Activated CD4-positive, alpha-beta T cell treated with anti-CD3 and anti-CD28 coated beads for 1 hour (primary cell): ENCODE measurements around the gene PGAP2.
"Not testable (repeated sequence)": the region's sequence is repeated elsewhere in the genome, so short reads cannot be mapped to it uniquely, and the experiment has no call there.

Experiments
- DNase-seq: peaks from one replicate; pipeline ENCODE4 v3.0.0-alpha.2; 2020

Gene PGAP2

DNA sequence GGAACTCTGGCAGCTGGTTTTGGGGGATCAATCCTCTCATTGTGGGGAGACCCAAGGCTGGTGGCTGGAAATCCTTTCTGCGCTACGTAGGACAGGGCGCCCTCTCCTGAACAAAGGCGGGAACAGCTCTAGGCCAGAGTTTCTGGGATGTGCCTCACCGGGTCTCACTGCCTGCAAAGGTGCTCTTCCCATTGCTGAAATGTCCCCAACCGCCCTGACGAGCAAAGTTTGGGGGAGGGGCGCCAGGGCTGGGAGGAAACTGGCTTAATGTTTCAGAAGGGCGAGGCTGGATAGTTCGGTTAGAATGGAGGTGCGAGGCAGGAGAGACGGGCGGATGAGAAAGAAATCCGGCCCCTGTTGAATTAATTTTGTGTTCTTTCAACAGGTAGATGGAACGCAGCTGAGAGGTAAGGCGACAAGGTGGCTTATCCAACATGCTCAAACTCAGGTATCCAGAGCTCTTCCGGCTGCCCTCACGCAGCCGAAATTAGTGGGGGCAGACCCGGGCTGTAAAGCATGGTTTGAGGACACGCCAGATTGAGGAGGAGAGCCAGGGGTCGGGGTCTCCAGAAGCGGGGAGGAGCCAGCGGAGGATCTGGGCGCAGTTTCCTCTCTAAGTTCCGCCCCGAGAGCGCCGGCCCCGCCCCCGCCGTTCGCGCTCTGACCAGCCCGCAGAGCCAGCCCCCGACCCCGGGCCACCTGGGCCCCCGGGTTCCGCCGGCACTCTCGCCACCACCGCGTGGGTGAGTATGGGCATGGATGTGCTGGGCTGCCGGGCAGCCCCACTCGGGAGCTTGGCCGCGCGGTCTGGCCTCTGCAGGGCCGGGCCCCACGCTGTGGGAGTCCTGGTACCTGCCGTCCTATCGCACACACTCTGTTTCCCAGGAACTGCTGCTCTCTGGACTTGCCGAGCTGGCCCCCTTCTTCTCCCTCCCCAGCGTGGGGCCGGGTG, at the start of gene PGAP2:
TSS of gene PGAP2 (plus strand) at position 652 of the 952 bp plus-strand sequence. CDS start 2,700 bp downstream, outside the sequence.
- peak; percentile 30 for DNase-seq

DNA sequence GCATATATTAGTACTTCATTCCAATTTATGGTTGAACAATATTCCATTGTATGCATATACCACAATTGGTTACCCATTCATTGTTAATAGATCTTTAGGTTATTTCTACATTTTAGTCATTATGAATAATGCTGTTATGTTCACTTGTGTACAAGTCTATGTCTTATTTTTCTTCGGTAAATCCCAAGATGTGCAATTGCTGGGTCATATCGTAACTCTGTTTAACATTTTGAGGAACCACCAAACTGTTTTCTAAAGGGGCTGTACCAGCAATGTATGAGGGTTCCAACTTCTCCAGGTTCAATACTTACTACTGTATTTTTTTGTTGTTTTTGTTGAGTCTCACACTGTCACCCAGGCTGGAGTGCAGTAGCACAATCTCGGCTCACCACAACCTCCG, 44.1 kb upstream of the PGAP2 start:
- DNase-seq = no peak

DNA sequence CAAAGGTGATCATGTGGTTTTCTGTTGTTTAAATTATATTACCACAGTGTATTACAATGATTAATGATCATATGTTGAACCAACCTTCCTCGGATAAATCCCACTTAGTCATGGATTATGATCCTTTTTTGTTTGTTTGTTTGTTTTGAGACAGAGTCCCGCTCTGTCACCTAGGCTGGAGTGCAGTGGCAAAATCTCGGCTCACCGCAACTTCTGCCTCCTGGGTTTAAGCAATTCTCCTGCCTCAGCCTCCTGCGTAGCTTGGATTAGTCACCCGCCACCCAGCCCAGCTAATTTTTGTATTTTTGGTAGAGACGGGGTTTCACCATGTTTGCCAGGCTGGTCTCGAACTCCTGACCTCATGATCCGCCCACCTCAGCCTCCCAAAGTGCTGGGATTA, 41.5 kb upstream of the PGAP2 start:
- DNase-seq = not testable (repeated sequence)

DNA sequence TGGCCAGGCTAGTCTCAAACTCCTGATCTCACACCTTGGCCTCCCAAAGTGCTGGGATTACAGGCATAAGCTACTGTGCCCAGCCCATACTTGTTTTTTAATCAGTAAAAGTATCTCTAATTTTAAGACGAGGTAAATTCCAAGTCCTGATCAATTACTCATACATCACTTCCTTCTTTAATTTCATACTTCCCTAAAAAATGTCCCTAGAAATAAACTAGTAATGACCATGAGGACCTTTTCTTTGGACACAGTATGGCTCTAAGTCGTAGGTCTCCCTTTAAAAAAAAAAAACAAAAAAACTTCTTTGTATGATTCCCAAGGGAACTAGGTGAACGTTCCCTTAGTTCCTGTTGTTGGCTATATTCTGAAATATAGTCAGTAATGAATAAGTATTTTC, 40.8 kb upstream of the PGAP2 start:
- no peak for DNase-seq

DNA sequence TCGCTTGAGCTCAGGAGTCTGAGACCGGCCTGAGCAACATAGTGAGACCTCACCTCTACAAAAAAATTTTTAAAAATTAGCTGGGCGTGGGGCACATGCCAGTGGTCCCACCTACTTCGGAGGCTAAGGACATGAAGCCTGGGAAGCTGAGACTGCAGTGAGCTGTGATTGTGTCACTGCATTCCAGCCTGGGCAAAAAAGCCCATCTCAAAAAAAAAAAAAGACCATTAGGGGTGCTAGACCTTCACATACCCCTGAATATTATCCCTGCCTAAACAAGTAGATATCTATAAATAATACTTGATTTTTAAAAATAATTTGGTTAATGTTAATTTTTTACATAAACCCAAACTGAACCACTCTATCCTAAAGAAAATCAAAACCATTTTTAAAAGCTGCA, 35.2 kb upstream of the PGAP2 start:
- no peak for DNase-seq

DNA sequence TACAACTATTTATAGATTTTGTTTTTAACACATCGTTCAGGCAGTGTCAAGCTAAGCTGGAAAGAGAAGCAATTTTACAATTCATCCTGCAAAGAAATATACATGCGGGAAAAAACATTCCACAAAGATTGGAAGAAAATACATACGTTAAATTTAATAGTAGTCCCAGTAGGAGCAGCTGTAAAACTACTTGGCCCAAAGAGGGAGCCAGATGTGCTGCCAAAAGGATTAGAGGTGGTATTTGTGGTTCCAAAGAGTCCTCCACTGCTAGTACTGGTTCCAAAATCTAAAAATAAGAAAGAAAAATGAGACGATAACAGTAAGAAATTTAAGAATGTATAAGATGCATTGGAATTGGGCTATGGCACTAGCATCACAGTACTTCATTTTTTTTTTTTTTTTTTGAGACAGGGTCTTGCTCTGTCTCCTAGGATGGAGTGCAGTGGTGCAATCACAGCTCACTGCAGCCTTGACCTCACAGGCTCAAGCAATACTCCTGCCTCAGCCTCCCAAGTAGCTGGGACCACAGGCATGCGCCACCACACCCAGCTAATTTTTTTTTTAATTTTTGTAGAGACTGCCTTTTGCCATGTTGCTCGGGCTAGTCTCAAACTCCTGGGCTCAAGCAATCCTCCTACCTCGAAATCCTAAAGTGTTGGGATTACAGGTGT, 32.5 kb upstream of the PGAP2 start:
- DNase-seq = no peak

DNA sequence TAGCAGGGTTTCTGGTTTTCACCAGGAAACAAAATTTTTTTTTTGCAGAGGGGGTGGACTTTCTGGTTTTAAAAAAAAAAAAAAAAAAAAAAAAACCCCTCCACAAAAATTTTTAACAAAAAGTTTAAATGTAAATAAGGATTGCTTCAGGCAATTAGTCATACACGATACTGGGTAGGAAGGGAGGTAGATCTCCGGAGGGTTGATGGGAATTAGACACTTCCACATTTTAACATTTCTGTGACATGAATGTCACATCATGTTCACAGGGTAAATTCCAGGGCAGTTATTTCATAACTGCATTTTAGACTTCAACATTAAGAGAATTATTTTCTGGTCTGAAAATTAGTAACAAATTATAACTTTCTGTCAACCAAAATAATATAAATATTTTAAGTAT, 26.9 kb upstream of the PGAP2 start:
- no peak for DNase-seq

DNA sequence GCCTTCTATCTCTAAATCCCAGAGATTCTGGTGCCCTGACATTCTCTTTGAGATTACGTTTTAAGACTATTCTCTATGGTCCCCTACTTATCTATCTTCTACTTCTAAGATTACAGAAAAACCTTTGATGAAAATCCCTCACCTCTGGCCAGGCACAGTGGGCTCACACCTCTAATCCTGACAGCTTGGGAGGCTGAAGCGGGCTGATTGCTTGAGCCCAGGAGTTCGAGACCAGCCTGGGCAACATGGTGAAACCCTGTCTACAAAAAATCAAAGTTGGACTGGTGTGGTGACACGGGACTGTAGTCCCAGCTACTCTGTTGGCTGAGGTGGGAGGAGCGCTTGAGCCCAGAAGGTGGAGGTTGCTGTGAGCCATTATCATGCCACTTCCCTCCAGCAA, 25.4 kb upstream of the PGAP2 start:
- DNase-seq = no peak

DNA sequence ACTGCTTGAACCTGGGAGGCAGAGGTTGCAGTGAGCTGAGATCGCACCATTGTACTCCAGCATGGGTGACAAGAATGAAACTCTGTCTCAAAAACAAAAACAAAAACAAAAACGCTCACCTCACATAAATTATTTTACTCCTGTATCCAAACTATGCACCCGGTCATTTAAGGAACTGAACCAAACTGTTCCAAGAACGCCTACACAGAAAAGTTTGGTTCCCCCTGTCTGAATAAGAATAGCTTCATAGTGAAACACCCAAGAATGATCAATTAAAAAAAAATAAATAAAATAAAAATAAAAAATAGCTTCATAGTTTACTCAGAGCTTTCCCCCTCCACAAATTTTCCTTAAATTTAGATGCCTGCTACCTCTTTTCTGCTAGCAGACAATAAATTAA, 24.7 kb upstream of the PGAP2 start:
- no peak for DNase-seq

DNA sequence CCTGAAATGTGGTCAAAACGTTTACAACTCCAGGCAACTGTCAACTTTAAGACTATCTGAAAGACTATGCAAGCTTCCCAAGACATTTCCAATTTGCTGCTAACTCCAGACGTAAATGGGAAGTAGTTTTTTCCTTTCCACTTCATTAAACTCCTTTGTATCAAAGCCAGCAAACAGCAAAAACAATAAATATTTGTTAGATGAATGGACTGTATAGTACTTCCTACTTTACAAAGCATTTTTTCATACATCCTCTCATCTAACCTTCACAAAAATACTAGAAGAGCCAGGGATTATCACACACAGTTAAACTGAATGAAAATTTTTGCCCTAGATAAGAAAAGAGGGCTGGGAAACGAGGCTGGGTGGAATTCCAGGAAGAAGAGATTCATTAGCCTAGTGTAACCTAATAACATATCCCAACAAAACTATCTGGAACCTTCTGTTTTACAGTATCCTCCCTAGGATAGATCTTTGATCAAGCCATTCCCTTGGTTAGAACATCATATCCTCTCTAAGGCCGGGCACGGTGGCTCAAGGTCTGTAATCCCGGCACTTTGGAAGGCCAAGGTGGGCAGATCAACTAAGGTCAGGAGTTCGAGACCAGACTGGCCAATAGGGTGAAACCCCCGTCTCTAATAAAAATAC, 21.5 kb upstream of the PGAP2 start:
- DNase-seq = no peak

DNA sequence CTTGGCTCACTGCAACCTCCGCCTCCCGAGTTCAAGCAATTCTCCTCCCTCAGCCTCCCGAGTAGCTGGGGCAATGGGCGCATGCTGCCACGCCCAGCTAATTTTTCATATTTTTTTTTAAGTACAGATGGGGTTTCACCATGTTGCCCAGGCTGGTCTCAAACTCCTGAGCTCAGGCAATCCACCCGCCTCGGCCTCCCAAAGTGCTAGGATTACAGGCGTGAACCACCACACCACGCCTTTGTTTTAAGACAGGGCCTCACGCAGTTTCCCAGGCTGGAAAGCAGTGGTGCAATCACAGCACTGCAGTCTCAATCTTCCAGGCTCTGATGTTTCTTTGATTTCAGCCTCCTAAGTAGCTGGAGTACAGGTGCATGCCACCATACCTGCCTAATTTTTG, 14.0 kb upstream of the PGAP2 start:
- not testable (repeated sequence) for DNase-seq

DNA sequence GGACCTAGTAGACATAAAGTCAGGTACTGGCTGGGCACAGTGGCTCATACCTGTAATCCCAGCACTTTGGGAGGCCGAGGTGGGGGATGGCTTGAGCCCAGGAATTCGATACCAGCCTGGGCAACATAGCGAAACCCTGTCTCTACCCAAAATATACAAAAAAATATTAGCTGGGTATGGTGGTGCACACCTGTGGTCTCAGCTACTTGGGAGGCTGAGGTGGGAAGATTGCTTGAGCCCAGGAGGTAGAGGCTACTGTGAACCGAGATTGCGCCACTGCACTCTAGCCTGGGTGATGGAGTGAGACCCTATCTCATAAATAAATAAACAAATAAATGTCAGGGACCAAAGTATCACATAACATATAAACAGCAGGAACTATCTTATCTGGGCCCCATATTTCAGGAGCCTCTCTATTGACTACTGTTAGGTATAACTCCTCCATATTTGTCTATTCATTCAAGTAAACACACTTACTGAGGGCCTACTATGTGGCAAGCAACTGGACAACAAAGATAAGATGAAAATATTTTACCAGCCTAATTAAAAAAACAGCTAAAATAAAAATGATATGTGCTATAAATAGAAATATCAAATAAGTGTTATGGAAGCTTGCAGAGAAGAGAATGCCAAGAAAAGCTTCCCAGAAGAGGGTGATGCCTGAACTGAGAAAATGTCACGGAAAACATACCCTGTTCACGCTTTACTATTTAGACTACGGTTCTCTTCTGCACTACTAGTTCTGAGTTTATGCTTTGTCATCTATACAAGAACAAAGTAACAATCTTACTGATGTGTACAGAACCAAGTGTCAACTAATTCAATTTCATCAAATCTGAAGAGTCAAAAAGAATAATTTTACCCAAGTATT, 13.0 kb upstream of the PGAP2 start:
- DNase-seq = no peak

DNA sequence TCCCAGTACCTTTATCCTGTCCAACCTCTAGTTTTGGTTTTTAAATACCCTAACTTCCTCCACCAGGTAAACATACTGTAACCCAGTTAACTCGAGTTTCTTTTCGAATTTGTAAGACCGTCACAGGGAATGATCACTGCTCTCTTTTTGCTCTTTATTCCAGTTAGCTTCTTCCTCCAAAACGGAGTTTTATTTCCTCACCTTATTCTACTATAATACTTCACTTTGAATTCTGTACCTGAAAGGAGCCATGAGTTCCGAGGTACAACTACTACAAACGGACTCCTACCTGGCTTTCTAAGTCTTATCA, 12.4 kb upstream of the PGAP2 start:
- DNase-seq = no peak

DNA sequence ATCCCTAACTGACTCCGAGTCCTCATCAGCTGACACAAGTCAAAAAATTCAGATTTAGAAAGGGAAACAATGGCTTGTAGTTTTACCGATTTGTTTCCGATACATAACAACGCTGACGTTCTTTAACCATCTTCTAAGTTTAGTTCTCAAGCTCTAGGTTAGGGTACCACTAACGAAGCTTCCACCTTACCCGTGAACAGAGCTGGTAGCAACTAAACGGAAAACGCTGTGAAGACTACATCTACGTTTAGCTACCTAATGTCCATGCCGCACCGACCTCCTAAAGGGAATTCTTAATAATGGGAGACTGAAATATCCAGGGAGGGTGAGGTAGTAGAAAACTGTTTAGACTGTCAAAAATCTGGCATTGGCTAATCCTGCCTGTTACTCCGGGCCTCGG, 12.0 kb upstream of the PGAP2 start:
- no peak for DNase-seq

DNA sequence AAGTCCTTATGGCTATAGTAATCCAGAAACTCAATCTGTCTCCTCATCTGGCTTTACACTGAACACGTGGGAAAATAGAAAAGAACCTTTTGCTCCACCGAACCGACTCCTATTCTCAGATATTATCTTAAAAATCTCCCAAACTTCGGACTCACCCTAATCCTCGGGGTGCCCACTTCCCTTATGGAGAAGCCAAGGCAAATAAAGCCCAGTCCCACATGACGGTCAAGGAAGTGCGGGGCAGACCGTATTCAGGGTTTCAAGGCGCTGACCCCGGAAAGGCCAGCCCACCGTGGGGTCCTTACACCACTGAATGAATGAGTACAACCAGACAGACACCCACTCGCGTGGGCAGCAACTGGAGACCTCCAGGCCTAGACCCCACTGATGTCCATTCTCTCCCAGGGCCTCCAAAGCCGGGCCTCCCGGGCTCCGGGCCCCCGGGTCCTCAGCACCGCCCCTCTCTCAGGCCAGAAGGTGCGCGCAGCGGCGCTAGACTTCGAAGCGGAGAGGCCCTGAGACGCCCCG, 11.5 kb upstream of the PGAP2 start:
- no peak for DNase-seq

DNA sequence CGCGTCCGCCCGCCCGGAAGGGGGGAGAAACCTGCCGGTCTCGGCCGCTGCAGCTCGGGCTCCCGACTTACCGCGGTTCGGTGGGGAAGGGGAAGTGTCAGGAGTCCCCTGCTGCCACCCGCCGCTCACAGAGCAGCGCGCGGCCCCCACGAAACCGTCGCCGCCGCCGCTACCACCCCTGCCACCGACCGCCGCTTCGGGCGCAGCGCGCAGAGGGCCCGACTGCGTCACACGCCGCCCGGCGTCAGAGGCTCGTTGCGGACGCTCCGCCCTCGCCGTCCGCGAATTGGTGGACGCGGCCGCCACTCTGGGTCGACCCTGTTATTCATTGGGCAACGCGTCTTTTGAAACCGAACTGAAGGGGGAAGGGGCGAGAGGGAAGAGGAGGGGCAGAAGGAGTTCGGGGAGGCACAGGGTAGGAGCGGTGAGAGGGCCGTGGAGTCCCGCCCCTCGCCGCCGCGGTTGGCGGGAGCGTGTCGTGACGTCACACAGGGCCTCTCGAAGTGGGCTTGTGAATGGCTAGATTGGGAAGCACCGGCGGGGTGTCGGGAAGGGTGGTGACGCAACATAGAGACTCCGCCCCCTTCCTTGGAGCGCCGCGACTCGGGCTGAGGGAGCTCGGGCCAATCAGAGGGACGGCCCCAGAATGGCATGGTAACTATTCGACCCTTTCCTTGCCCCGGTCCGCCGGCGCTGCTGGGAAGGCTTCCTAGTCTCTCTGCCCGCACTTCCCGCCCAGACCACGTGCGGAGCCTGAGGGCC, 10.8 kb upstream of the PGAP2 start, which contains the start of gene NUP98:
TSS of gene NUP98 (minus strand) at position 226 of the 762 bp plus-strand sequence. CDS start 15,437 bp downstream, outside the sequence.
- peak; percentile 100 for DNase-seq

DNA sequence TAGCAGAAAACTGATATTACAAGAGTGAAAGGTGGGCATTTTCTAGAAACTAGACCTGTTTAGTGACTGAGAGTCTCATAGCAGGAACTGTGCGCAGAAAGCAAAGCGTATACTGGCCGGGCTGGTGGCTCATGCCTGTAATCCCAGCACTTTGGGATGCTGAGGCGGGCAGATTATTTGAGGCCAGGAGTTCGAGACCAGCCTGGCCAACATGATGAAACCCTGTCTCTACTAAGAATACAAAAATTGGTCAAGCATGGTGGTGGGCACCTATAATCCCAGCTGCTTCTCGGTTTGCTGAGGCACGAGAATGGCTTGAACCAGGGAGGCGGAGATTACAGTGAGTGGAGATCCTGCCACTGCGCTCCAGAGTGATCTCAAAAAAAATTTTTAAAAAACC, 9.2 kb upstream of the PGAP2 start:
- DNase-seq = no peak

DNA sequence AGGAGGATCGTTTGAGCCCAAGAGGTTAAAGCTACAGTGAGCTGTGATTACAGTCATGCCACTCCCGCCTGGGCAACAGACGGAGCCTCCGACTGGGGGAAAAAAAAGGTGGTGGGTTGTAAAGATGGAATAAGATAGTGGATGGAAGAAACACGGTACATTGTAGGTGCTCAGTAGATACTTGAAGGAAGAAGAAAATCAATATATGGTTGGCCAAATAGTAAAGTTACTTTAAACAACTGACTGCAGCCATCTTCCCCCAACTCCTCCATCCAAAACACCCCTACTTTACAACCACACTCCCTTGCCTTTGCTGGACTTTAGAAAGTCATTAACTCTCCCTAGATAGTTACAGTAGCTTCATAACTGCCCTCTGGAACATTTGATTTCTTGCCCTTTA, 8.5 kb upstream of the PGAP2 start:
- no peak for DNase-seq

DNA sequence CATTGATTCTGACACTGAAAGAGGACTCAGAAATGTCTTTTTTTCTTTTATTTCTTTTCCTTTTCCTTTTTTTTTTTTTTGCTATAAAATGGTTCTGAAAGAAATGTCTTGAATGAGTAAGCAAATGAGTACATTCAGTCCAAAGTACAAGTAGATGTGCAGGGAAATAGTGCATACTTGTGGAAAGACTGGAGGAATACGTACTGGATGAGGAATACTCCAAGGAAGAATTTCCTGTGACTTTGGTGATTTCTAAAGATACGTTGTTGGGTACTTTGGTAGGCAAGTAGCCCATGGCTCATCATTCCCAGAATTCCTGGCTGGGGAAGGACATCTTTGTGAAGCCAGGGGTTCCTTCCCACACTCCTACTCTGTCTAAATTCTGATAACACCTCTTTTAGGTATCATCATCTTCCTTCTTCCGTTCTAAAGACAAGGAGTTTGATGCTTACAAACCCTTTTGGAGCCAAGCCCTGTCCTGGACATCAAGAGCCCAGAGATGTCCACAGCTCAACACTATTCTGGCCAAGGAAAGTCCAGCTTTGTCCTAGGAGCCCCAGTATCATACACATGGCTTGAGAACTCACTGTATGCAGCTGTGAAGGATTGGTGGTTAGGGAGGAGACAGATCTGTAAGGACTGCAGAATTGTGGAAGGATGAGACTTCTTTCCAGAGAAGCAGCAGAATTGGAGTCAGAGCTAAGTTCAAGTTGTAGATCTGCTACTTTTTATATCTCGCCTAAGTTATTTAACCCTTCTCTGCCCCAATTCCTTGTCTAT, 6.2 kb upstream of the PGAP2 start:
- no peak for DNase-seq

DNA sequence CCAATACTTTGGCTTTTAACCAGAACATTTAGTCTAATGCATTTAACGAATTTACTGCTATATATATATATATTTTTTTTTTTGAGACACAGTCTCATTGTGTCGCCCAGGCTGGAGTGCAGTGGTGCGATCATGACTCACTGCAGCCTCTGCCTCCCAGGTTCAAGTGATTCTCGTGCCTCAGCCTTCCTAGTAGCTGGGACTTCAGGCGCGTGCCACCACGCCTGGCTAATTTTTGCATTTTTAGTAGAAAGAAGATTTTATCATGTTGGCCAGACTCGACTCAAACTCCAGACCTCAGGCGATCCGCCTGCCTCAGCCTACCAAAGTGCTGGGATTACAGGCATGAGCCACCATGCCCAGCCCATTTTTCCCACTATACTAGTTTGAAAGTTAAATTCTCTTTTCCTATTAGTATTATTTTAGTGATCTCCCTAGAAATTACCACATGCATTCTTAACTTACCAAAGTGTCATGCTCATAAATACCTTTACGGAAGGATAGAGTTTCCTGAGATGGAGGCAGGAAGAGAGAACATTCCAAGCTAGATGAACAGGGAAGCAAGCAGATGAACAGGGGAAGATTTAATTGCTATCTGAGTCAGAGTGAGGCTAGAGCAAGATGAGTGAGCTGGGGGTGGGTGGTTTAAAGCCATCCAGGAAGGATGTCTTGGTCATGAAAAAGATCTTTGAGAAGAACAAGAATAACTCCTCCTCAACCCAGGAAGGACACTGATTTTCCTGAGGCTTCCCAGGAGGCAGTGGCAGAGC, 4.4 kb upstream of the PGAP2 start:
- no peak for DNase-seq
